Stimulated activated CD8-positive, alpha-beta memory T cell treated with anti-CD3 and anti-CD28 coated beads, Interleukin-4, amount 100 ng/mL, for 24 hours (primary cell): Measurements from ENCODE around the gene HIVEP3.

Experiments used
- DNase-seq: peaks from one replicate; pipeline ENCODE4 v3.0.0-alpha.2; 2020; ENCODE audit warnings: low read depth

Gene HIVEP3

DNA sequence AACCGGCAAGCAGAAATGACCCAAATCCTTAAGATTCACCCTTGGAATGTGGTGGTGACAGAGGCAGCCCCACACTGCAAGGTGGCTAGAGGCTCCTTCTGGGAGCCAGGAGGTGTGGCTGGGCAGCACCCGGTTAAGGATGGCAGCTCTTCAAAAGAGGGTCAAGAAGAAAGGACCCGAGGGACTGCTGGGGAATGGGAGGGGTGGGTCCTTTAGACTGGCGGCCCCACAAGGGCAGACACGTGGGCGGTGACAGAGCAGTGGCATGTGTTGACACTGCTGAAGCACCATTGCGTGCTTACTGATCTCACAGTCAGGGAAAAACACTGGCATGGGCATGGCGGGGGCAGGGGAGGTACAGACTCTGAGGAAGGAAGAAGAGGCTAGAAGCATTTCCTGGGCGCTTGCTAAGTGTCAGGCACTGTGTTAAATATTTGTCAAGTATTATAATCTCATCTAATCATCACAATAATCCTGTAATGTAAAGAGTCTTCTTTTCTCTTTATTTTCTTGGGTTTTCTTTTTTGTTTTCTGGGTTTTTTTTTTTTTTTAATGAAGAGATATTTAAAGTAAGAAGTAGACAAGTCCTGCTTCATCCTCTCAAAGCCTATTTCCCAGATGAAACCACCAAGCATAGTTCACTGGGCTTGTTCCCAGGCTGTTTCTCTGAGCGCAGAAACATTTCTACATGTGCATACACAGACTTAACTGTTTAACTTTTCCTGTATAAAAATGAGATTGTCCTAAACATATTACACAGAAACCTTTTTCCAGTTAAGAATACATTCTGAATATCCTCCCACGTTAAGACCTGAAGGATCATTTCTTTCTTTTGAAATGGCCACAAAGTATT lies 268.5 kb downstream of the HIVEP3 start:
- DNase-seq, result no peak

DNA sequence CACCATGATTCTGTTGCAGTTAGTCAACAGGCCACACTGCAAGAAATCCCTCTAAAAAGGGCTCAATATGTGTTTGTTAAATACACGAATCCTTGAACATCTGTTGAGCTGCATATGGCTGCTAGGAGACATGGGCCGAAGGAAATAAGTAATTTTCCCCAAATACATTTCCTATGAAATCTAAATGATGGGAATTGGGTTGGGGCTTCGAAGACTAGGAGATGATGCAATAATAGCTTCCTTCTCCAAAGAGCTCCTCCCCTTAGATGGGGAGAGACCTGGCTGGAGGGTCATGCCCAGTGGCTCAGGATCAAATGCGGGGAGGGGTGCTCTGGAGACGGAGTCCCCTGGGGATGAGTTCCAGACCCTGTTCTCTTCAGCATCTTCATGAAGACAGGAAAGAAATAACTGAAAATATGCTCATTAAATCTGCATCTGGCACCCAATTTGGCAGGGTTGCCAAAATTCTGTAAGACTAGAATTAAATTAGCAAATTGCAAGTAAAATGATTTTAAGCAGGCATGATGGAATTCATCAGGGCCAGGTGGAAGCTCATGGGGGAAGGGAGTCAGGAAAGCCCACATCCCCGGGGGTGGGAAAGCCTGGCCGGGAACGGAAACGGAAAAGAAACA lies 269.2 kb downstream of the HIVEP3 start:
- no peak for DNase-seq

DNA sequence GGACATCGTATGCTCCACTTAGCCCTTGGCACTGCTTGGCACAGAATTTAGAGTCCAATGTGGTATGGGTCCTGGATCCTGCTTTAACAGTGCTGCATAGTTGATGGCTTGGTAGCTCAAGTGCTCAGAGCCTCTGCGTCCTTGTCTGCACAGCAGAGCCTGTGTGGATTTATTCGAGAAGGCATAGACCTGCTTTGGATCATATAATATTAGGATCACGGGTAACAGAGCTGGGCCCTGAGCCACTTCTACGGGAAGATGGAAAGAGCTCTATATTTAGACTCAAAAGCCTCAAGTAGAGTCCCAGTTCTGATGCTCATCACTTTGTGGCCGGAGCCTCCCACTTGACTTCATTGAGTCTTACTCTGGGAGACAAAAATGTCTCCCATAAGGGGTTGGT lies 269.9 kb downstream of the HIVEP3 start:
- DNase-seq, result no peak

DNA sequence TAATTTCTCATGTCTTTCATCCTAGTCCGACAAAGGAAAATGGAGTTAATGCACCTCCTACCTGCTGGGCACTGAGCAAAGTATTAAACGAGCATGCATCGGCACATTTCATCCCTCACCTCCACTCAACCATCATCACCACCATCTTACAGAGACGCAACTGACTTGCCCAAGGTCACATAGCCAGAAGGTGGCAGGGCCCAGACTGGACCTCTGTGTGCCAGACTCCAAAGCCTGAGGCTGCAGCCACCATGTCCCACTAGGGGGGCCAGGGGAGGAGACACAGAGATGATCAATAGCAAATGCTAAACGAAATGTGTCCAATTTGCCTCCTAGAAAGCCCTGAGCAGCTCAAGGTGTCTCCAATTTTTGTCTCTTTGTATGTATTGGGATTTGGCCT lies 270.5 kb downstream of the HIVEP3 start:
- DNase-seq, result no peak

DNA sequence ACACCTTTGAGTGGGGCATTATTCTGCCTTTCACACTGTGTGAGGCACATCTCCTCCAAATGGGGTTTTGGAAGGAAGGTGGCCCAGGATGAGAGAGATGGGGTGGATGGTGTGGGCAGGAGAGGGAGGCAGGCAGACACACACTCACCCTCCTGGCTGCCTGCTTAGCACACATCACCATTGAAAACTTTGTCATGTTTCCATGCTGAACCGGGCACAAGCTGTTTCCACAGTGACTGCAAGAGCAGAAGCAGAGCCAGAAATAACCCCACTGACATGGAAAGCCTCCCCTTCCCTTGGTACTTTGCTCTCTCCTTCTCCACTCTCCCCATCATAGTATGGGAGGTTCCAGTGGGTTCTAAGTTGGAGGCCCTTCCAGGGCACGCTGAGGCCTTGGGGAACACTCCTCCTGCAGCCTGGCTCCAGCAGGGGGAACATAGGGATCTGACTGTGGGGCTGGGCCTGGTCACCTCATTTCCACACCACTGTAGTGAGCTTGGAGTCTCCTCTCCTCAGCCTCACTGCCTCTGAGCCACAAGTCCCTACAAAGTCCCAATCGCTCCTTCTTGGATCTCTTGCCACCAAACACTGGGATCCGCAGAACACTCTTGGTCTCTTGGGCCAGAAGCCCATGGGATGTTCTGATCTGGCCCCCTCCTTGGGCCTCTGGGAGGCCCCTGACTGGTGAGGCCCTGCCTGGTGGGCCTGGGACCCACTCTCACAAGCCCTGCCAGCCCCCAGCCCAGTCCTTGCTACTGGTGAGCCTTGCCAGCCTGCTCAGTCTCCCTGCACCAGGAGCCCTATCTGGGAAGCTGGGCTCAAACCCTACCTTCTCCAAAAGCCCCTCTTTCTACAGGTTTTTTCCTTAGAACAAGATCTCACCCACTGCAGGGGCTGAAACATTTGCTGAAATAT lies 271.2 kb downstream of the HIVEP3 start:
- no peak for DNase-seq

DNA sequence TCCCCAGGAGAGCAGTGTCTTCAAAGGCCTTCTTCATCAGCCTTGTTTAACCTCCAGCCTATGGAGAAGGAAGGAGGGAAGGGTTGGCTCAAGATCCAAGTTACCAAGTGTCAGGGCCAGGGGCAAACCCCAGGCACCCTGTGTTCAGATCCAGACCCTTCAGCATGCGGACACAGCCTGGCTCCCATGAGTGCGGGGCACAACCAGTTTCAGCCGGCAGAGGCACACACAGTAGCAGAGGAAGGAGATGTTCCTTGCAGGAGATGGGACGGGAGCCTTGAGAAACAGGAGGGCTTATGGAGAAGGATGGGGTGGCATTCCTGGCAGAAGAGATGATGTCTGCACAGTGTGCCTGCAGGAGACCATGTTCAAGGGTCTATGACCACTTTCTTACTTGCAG lies 272.5 kb downstream of the HIVEP3 start:
- no peak for DNase-seq

DNA sequence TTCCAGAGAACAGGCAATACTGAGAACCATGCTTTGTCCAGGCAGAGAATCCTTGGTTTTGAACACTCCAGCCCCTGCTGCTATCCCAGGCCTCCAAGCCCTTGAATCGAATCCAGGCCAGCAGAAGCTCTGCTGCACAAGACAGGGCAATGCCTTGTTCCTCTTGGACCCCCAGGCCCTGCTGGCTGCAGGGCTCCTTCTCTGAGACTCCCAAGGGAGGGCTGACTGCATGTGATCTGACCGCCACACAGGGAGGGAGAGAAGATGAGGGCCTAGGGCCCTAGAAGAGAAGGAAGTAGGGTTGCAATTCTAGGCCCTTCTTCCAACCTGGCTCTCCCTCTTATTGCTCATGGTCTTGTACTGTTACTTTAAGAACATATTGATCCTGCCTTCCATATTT lies 273.7 kb downstream of the HIVEP3 start:
- DNase-seq, result no peak

DNA sequence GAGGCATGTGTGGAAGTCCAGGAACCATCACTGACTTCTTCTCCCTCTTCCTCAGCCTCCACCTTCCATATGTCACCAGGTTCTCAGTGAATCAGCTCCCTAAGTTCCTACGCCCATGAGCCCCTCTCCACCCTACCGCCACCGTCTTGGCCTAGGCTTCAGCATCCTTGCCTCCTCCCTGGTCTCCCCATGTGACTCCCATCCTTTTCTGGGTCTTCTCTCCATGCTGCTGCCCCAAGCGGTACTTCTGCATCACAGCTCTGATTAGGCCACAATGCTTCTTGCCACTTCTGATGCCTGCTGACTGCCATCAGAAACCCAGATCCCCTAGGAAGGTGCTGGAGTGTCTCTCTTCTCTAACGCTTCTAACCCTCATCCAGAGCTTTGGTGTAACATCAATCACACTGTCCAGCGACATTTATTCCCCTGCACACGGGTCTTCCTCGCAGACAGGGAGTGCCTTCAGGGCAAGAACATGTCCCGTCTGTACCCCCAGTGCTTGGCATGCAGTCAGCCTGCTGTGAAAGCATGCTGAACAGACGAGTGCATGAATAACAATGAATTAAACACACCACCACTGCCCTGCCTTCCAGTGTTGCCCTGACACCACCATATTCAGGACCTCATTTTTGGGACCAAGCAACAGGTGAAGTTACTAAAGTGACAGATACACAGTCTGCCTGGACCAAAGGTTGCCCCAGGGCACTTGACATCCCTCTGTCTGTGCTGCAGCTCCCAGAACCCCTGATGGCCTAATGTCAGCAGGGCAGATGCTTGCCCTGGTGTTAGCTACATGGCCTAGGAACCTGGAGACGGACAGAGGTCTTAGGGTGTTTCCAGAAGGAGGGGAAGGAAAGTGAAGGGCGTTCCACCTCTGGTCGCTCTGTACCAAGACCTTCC lies 275.6 kb downstream of the HIVEP3 start:
- no peak for DNase-seq

DNA sequence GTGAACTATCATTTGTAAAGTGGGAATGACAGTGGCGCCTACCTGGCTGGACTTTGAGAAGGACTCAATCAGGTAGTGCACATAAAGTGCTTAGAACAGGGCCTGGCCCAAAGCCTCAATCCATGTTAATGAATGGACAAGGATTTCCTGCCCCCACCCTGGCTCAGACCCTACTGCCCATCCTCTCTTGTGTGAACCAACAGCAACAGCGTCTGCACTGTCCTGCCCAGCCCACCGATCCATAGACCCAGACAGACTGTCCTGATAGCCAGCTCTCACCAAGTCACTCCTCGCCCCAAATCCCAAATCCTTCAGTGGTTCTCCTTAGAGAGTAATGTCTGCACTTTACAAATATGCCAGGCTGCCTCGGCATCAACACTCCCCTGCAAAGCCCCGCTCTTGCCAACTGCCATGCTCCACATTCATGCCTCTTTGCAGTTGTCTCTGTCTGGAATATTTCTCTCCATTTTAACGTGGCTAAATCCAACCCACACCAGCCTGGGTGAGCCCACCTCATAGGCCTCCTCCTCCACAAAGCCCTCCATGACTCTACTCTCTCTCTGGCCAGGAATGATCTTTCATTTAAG lies 276.7 kb downstream of the HIVEP3 start:
- DNase-seq, result no peak

DNA sequence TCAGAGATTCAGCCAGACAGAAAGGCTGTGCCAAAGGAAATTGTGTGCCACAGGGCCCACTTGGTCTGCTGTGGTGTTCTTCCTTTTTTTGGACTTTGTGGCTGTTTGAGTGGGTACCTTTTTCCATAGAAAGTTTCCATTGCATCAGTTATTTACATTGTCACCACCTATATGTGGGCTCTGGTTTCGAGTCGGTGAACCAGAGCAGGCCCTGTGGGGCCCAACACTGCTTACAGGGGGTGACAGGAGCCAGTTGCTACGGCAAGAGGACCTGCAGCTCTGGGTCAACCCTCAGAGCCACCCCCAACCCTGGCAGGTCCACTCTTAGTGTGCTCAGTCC lies 277.3 kb downstream of the HIVEP3 start:
- no peak for DNase-seq

DNA sequence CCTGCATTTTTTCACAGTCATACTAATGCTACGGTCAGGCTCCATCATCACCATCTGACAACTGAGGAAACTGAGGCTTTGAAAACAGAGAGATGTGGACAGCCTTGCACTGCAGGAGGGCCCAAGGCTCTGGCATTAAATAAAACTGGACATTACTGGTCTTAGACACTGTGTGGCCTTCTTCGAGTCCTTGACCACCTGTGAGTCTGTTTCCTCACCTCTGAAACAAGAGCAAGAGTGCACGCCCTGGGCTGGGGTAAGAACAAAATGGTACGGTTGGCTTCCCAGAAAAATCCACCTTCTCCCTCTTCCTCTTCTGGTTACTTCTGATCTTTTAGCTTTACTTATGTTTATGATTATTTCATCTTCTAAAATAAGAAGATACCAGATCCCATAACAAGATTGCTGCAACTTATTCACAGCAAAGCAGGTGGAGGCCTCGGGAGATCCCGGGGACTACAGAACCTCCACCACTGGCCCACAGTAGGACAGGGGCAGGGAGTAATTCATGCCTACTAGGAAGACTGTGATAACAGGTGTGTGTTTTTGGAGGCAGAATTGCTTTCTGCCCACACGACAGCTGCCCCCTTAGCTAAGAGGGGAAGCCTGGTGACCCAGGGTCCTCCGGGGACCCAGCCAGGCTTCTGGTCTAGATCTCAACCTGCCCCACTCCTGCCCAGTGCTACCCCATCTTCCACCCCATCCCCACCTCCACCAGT lies 277.8 kb downstream of the HIVEP3 start:
- no peak for DNase-seq

DNA sequence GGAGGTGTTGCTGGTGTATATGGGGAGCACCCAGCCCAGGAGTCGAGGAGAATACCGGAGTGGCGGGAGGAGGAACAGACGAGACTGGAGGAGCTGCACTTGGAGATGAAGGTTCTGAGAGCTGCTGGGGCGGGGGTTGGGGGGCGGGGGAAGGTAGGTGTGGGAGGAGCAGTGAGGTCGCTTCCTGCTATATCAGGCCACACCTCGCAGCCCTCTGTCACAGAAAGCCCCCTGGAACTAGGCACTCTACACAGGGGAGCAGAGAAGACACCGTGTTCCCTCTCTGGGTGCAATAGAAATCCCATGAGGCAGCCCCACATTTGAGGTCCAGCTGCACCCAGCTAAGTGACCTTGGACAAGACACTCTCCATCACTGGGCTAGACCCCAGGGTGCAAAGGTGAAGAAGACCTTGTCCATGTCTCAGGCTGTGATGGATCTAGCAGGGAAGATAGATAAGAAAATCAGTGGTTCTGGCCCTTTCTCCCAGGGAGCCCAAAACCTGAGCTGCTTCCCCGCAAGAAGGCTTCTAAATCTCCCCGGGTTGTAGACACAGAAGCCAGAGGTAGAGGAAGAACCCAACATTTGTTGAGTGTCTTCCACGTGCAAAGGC lies 278.5 kb downstream of the HIVEP3 start:
- no peak for DNase-seq

DNA sequence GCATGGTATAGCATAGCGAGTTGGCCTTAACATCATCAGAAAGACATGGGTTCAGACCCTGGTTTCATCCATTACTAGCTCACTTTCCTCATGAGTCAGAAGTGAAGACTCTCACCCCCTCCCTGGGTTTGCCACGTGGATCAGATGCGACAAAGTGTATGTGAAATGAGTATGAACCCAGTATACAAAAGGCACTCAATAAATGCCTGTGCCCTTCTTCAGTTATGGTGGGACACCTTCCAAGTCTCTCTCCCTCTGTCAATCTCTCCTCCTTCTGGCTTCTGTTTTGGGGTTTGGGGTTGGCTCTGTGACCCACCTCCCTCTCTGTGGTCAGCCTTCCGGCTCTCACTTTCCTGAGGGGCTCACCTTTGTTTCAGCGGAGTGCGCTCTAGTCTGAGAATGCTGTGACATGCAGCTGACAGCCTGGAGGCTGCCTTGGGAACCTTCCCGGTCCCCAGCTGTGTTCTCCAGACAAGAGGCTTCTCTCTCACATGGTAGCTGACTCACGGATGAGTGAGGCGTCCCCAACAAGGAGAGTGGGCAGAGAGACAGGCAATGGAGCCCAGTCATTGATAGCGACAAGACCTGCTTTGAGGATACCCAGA lies 279.3 kb downstream of the HIVEP3 start:
- no peak for DNase-seq

DNA sequence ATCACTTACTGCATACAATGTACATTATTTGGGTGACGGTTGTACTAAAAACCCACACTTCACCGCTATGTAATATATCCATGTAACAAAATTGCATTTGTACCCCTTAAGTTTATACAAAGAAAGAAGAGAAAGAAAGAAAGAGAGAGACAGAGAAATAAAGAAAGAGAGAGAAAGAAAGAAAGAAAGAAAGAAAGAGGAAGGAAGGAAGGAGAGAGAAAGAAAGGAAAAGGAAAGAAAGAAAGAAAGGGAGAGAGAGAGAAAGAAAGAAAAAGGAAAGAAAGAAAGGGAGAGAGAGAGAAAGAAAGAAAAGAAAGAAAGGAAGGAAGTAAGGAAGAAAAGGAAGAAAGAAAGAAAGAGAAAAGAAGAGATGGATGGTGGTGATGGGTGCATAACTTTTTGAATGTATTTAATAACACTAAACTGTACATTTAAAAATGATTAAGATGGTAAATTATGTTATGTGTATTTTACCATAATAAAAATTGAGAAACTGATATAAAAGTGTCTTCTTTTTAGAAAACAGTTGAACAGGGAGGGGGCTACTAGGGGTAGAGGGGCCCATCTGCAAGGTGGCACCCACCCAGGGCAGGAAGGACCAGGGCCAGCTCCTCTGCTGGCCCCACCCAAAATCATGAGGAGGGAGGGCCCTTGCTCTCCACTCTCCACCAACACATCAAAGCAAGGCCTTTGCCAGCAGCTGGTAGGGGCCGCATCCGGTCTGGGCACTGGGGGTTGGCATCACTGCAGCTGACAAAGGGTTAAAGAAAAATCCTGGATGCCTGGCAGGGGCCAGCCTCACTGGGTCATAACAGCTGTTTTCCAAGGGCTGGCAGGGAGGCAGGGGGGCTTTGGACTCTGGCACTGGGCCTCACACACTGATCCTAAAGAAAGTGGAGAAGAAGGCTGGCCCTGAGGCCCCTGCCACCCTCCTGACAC lies 280.4 kb downstream of the HIVEP3 start:
- DNase-seq, result no peak

DNA sequence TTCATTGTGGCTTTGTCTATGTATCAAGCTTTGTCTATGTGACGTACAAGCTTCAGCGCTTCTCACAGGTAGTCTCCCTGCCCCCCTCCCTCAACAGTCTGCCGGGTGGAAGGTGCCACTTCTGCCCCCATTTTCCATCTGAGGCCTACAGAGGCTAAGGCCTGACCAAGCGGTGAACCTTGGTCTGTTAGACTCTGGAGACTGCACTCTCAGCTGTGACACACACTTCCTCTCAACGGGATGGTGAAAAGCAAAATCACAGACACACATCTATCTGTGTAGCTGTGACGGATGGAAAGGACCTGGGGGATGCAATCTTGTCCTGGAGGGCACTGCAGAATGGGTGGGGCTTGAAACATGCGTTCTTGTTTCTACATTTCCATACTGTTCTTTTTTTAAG lies 281.4 kb downstream of the HIVEP3 start:
- DNase-seq, result no peak

DNA sequence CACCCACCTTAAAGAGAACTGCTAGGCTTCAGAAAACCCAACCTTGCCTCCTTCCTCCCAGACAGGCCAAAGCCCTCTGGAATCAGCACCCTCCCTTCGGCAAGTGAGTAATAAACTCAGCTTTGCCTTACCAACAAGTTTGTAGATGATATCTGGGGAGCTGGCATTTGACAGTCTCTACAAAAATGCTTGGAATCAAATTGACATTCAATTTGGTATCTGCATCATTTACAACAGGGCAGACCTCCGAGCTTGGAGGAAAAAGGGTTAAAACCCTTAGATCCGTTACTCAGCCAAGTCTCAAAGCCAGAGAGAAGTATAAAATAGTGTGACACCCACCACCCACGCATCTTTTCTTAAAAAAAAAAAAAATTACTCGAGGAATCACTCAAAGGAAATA lies 285.0 kb downstream of the HIVEP3 start:
- no peak for DNase-seq

DNA sequence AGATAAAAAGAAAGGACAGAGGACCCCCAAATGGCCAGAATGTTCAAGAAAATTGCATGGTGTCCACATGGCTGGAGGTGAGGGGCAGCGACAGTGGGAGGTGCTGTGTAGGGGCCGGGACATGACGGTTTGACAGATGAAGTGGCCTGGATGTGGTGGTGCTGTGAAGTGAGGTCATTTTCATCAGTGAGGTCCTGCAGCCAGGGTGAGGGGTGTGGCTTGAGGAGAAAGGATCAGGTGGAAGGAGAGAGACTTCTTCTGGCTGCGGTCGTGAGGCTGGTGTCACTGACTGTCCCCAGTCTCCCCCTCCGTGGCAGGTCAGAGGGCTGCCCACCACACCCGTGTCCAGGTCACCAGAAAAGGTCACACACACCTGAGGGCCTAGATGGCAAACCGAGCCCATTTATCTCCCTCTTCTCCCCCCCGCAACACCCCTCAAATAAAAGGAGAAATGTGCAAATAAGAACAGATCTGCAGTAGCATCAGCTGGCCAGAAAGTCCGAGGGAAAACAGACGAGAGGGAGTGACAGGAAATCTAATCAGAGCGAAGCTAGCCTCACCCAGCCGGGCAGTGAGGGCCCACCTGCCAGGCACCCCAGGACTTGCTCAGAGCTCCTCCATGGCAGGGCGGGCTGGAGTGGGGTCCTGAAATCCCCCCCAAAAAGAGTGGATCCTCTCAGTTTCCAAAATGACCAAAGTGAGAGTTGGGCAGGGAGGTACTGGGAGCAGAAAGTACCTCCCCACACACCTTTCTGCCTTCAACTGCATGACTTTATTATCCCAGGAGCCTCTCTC lies 285.7 kb downstream of the HIVEP3 start:
- DNase-seq, result no peak

DNA sequence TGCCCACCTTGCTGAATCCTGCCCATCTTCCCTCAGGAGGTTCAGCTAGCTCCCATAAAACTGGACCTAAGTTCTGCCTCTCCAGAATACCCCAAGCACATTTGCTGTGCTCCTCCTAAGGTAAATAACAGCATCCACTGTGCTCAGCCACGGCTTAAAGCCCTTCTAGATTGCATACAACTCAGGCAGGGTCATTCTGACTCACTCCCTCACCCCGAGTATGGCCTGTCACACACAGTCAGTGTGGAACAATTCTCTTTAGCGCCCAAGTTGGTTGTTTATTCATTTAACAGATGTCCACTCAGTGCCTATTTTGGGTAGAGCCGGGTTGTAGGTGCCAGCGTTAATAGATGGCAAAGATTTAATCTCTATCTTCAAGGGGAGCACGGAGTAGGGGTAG lies 286.8 kb downstream of the HIVEP3 start:
- DNase-seq, result no peak
